HL-60 (cell line): ENCODE data around the gene USP32.

Experiments
- GABPA ChIP-seq: IDR thresholded peaks from 2 replicates; pipeline ENCODE4 v1.6.1; 2012; ENCODE audit warnings: low read depth
- POLR2AphosphoS5 ChIP-seq: IDR thresholded peaks from 2 replicates; pipeline ENCODE4 v1.6.1; 2012; ENCODE audit warnings: low read depth
- SPI1 ChIP-seq: IDR thresholded peaks from 2 replicates; pipeline ENCODE4 v1.6.1; 2012; ENCODE audit warnings: low read depth, mild to moderate bottlenecking, borderline replicate concordance
- TF ChIP-seq, protein P1 (sequence below): IDR thresholded peaks from one replicate; pipeline ENCODE4 v1.5.1; 2011; ENCODE audit warnings: low read length, control low read depth, inconsistent platforms; ENCODE audit not compliant: insufficient read depth
- TF ChIP-seq, protein P2 (sequence below): IDR thresholded peaks from 2 replicates; pipeline ENCODE4 v1.6.1; 2012; ENCODE audit warnings: low read depth; ENCODE audit not compliant: insufficient replicate concordance

DNA sequence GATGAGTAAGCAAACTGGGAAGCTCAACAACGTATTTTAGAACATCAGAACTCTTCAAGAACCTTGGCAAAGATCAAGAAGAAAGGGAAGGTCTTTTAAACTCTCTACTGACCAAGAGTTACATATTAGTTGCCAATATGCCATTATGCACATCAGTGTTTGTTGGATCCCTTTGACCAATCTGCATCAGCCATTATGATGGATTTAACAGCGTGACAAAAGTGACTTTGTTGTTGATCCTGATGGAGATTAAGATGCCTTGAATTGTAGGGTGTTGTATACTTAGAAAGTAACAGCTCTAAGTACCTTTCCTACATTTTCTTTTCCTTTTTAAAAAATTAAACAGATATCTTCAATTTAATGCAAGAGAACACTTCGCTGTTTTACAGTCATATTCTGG is 133.6 kb downstream of the USP32 start:
- TF ChIP-seq, protein P1, sequence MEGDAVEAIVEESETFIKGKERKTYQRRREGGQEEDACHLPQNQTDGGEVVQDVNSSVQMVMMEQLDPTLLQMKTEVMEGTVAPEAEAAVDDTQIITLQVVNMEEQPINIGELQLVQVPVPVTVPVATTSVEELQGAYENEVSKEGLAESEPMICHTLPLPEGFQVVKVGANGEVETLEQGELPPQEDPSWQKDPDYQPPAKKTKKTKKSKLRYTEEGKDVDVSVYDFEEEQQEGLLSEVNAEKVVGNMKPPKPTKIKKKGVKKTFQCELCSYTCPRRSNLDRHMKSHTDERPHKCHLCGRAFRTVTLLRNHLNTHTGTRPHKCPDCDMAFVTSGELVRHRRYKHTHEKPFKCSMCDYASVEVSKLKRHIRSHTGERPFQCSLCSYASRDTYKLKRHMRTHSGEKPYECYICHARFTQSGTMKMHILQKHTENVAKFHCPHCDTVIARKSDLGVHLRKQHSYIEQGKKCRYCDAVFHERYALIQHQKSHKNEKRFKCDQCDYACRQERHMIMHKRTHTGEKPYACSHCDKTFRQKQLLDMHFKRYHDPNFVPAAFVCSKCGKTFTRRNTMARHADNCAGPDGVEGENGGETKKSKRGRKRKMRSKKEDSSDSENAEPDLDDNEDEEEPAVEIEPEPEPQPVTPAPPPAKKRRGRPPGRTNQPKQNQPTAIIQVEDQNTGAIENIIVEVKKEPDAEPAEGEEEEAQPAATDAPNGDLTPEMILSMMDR = no peak
- TF ChIP-seq GABPA (no peak), POLR2AphosphoS5 (no peak), SPI1 (no peak)
- TF ChIP-seq, protein P2, sequence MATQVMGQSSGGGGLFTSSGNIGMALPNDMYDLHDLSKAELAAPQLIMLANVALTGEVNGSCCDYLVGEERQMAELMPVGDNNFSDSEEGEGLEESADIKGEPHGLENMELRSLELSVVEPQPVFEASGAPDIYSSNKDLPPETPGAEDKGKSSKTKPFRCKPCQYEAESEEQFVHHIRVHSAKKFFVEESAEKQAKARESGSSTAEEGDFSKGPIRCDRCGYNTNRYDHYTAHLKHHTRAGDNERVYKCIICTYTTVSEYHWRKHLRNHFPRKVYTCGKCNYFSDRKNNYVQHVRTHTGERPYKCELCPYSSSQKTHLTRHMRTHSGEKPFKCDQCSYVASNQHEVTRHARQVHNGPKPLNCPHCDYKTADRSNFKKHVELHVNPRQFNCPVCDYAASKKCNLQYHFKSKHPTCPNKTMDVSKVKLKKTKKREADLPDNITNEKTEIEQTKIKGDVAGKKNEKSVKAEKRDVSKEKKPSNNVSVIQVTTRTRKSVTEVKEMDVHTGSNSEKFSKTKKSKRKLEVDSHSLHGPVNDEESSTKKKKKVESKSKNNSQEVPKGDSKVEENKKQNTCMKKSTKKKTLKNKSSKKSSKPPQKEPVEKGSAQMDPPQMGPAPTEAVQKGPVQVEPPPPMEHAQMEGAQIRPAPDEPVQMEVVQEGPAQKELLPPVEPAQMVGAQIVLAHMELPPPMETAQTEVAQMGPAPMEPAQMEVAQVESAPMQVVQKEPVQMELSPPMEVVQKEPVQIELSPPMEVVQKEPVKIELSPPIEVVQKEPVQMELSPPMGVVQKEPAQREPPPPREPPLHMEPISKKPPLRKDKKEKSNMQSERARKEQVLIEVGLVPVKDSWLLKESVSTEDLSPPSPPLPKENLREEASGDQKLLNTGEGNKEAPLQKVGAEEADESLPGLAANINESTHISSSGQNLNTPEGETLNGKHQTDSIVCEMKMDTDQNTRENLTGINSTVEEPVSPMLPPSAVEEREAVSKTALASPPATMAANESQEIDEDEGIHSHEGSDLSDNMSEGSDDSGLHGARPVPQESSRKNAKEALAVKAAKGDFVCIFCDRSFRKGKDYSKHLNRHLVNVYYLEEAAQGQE = no peak
